Nucleus accumbens (tissue), 56 donors: ENCODE data around the gene DOCK9.
"Not testable (repeated sequence)": the region's sequence is repeated elsewhere in the genome, so short reads cannot be mapped to it uniquely, and the experiment has no call there.

Source experiments
- DNase-seq, 56 donors: peaks; one replicate each; lab custom pipeline; 2025; lab: John Stamatoyannopoulos, UW

Gene DOCK9

GRCh38 chr13:98761986-98762616, 215.8 kb downstream of the DOCK9 start:
- no peak for DNase-seq

DNA sequence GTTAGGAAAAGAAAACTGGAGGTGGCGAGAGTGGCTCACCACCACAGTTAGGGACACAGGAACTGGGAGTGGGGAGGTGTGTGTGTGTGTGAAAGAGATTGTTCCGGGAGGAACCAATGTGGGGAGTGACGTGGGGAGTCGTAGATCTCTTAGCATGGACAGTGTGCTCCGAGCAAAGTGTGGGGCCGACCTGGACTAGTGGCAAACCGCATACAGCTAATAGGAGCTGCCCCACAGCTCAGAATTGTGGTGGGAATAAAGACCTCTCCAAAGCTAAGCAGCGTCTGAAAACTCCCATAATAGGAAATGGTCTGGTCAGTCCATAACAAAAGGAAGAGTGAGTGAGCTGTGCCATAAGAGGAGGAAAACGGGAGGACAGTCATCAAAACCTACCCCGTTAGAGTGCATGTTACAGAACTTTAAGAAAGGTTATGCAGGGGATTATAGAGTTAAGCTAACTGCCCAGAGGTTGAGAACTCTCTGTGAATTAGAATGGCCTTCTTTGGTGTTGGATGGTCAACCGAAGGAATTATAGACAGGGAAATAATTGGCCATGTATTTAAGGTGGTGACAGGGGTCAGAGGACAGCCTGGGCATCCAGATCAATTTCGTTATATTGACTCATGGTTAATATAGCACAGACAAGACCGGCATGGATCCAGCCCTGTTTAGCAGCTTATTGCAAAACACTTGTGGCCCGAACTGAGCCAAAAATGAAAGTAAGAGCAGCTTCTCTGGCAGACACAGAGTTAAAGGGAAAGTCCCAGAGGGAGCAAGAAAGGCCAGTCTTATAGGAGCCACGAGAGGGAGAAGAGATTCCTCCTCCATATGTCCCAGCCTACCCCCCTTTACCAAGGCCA, 216.5 kb downstream of the DOCK9 start:
- DNase-seq: no peak

DNA sequence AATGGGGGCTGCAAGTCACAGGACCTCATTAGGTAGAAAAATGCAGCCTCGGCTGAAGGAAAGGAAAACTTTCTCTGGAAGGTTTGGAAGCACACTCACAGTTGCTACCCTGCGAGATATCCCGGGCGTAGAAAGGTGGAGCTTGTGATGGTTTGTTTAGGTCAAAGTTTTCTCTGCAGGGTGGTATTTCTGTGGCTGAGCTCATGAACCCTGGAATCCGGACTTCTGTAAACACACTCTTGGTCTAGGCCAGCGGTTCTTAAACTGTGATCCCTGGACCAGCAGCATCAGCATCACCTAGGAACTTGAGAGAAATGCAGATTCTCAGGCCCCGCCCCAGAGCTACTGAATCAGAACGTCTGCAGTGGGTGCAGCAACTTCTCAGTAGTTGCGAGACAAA, 222.1 kb downstream of the DOCK9 start:
- DNase-seq: no peak

DNA sequence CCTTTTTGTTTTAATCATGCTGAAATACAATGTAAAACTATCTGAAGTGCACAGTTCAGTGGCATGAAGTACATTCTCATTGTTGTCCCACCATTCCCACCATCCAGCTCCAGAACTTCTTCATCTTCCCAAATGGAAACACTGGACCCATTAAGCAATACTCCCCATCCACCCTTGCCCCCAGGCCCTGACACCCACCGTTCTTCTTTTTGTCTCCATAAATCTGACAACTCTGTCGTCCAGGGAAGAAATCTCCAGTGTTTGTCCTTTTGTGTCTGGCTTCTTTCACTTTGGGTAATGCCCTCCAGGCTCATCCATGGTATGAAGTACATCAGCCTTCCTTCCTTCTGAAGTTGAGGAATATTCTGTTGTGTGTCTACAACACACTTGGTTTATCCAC, 222.7 kb downstream of the DOCK9 start:
- DNase-seq: no peak

- DNase-seq: not testable (repeated sequence)
These were observed 223.4 kb downstream of the DOCK9 start for GRCh38 chr13:98754468-98754867.

- DNase-seq: no peak
These were observed 225.2 kb downstream of the DOCK9 start, which contains the start of gene SLC15A1 for GRCh38 chr13:98752467-98753290. Gene SLC15A1, minus strand, starts transcription at chr13:98752672. Its CDS starts 74 bp downstream, at chr13:98752598.

DNA sequence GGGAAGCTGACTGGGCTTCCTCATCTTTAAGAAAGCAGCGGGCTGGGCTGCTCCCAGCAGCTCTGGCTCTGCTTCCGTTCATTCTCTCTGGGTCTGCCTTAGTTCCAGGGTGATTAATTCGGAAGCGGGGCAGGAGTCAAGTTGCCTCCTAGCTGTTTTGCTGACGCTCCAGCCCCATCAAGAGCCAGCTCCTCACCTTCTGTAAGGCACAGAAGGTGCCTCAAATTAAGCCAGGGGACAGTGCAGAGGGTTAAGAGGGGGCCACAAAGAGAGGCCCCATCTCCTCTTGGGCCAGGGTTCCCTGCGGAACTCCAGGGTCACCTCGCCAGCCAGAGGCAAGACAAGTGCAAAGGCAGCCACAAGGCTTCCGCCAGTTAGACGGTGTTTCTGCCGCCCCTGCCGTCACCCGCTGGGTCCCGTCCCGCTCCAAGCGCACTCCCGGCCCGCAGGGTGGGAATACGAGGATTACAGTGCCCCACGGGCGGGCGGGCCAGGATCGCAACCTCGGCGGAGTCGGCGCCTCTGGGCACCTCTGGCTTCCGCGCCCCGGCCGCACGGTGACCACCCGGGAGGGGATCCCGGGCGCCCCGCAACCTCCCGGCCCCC, 225.9 kb downstream of the DOCK9 start:
- no peak for DNase-seq

GRCh38 chr13:98751367-98751782, 226.5 kb downstream of the DOCK9 start:
- DNase-seq: no peak

DNA sequence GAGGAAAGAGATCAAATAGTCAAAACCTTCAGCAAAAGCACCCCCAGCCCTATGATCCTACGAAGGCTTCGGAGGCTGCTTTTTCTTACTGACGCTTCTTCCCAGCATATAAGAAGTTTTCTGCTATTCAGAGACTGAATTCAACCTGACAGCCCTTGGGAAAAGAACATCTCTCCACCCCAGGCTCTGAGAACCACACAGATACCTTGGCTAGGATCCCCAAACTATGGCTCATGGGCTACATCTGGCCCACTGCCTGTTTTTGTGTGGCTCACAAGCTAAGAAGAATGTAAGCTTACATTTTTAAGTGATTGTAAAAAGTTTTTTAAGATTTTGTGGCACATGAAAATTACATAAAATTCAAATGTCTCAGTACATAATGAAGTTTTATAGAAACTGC, 228.4 kb downstream of the DOCK9 start:
- DNase-seq: no peak

DNA sequence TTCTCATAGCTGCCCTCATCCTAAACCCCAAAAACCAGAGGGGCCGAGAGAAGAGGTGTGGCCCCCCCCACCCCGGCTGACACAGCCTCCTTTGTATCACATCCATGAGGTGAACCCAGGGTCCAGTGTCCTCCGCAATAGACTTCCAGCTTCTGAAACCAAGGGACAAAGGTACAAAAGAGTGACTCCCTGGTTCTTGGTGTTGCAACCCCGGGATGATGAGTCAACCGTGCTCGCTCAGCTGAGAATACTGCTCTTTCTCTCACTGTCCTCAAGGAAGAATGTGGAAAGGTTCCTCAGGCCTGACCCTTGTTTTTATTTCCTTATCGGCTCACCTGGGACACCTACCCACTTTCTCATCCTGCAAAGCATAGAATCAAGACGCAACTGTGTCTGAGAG, 230.9 kb downstream of the DOCK9 start:
- no peak for DNase-seq
